Esophagus (tissue), 2 donors: ENCODE measurements around the gene CYP1A1. TPM values are rescaled to one million over a fixed set of nuclear protein-coding genes. Genes with fewer than 3 reads are reported as not detected.

Experiments used
- H3K27ac ChIP-seq, 2 donors: one replicate each; pipeline ENCODE4 v1.5.1; 2013; ENCODE audit warnings: low read depth in 2 of 2, mild to moderate bottlenecking in 2 of 2, inconsistent platforms in 1 of 2, low read length in 1 of 2, moderate library complexity in 1 of 2
- H3K27me3 ChIP-seq, 2 donors: one replicate each; pipeline ENCODE4 v1.6.1; 2013; ENCODE audit warnings: low read length in 2 of 2, control low read depth in 1 of 2, mild to moderate bottlenecking in 1 of 2; ENCODE audit not compliant: insufficient read depth in 2 of 2, control insufficient read depth in 1 of 2
- H3K36me3 ChIP-seq, 2 donors: one replicate each; pipeline ENCODE4 v1.6.1; 2013; ENCODE audit warnings: low read length in 1 of 2; ENCODE audit not compliant: control insufficient read depth in 2 of 2, insufficient read depth in 2 of 2
- H3K4me1 ChIP-seq, 2 donors: one replicate each; pipeline ENCODE4 v1.6.1; 2013; ENCODE audit warnings: low read length in 1 of 2; ENCODE audit not compliant: control insufficient read depth in 2 of 2, insufficient read depth in 2 of 2
- H3K4me3 ChIP-seq, 2 donors: one replicate each; pipeline ENCODE4 v1.5.1; 2013; ENCODE audit warnings: low read length in 2 of 2, mild to moderate bottlenecking in 2 of 2, low read depth in 1 of 2, moderate library complexity in 1 of 2
- H3K9me3 ChIP-seq, 2 donors: one replicate each; pipeline ENCODE4 v1.6.1; 2013; ENCODE audit warnings: mild to moderate bottlenecking in 2 of 2, low read depth in 1 of 2, low read length in 1 of 2, moderate library complexity in 1 of 2; ENCODE audit not compliant: control insufficient read depth in 2 of 2, insufficient read depth in 1 of 2
- WGBS, 2 donors: extraction: QIAGEN DNeasy Blood & Tissue Kit; methylation state at CpG; one replicate each; pipeline ENCODE4 v1.1.7; 2013; 5-methylcytosine and 5-hydroxymethylcytosine counted together
- polyA plus RNA-seq, 2 donors: library from polyadenylated mRNA; stranded (reverse); fragments of 200-250 nt; gene quantifications; one replicate each; pipeline ENCODE4 v1.2.3, GENCODE V29; 2013
- donor health status: healthy with polysubstance abuse.
- donor health status: Bipolar disorder and iron deficiency.

Gene CYP1A1, protein sequence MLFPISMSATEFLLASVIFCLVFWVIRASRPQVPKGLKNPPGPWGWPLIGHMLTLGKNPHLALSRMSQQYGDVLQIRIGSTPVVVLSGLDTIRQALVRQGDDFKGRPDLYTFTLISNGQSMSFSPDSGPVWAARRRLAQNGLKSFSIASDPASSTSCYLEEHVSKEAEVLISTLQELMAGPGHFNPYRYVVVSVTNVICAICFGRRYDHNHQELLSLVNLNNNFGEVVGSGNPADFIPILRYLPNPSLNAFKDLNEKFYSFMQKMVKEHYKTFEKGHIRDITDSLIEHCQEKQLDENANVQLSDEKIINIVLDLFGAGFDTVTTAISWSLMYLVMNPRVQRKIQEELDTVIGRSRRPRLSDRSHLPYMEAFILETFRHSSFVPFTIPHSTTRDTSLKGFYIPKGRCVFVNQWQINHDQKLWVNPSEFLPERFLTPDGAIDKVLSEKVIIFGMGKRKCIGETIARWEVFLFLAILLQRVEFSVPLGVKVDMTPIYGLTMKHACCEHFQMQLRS
- polyA plus RNA-seq, result 1 to 10 TPM in 1 of 2 donors, under 1 TPM in 1; 0.08 to 1.9 TPM

- H3K27me3 ChIP-seq, result no peaks in the 10 kb centered on the region
- peaks cover 2 to 9% of the 10 kb centered on the region in 2 donors for H3K4me1 ChIP-seq
- H3K9me3 ChIP-seq, result no peaks in the 10 kb centered on the region
- 1 to 2% methylated on average over 10 of the region's 10 CpGs for WGBS, 2 donors
- H3K4me3 ChIP-seq, result peak within 1 kb of the TSS; percentile 45 to 48
- no peaks in the 10 kb centered on the region for H3K36me3 ChIP-seq
- H3K27ac ChIP-seq, result peak within 1 kb of the TSS in 1 of 2 donors; percentile 62
Measured at GRCh38 chr15:74725225-74725774, at the start of gene CYP1A1. CYP1A1 (minus strand) TSS chr15:74725528; CDS start chr15:74723097, 2,431 bp downstream.

GRCh38 chr15:74773731-74774252, 48.5 kb upstream of the CYP1A1 start:
- 48 to 50% methylated on average over 5 of the region's 5 CpGs for WGBS, 2 donors
- H3K4me3 ChIP-seq, result no peak overlapping the region
- H3K27ac ChIP-seq, result peak overlapping the region; percentile 88 to 97
- no peaks in the 10 kb centered on the region for H3K27me3 ChIP-seq
- peaks cover 0 to 19% of the 10 kb centered on the region in 2 donors for H3K4me1 ChIP-seq
- no peaks in the 10 kb centered on the region for H3K36me3 ChIP-seq
- no peaks in the 10 kb centered on the region for H3K9me3 ChIP-seq

DNA sequence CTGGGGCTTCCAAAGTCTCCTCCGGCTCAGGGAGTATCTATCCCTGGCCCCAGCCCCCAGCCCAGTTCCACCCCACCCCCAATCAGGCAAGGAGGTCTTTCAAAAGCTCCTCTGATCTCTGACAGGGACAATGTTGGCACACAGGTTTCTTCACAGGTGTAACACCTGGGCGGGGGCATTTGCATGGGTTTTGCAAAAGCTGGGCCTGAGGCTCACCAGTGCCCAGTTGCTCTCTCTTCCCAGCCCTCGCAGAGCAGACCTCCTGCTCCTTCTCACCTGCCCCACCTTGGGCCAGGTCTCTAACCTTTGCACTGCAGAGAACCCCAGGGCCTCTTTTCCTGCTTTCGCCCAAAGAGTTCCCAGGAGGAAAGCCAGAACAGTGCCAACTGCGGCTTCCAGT, 48.0 kb upstream of the CYP1A1 start:
- Histone ChIP-seq H3K9me3 (no peaks in the 10 kb centered on the region), H3K27me3 (no peaks in the 10 kb centered on the region), H3K4me3 (no peak overlapping the region), H3K36me3 (no peaks in the 10 kb centered on the region), H3K4me1 (peaks cover 0 to 19% of the 10 kb centered on the region in 2 donors), H3K27ac (peak overlapping the region; percentile 88 to 97)
- 53 to 67% methylated on average over 5 of the region's 5 CpGs for WGBS, 2 donors

GRCh38 chr15:74770211-74770903, 45.0 kb upstream of the CYP1A1 start:
- Histone ChIP-seq H3K36me3 (no peaks in the 10 kb centered on the region), H3K27ac (no peak overlapping the region), H3K4me1 (peaks cover 0 to 12% of the 10 kb centered on the region in 2 donors), H3K4me3 (no peak overlapping the region), H3K9me3 (no peaks in the 10 kb centered on the region), H3K27me3 (no peaks in the 10 kb centered on the region)
- 63 to 68% methylated on average over 4 of the region's 4 CpGs for WGBS, 2 donors

DNA sequence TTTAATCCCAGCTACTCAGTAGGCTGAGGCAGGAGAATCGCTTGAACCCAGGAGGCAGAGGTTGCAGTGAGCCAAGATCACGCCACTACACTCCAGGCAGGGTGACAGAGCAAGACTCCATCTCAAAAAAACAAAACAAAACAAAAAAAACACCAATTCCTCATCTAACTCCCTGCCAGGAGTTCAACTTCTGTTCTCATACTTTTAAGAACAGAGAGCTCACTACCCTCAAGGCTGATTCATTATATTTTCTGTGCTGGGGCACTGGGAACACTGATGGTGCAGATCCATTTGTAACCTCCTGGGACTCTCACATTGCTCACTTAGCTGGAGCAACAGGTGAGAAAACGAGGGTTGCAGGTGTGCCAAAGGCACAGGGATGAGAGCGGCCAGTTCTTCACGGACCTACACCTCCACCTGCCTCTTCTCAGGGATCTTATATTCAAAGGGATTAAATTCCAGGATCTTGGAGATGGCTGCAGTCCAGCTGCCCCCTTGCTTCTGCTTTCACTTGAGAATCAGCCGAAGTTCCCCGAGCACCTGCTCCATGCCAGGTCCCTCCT, 44.2 kb upstream of the CYP1A1 start:
- Histone ChIP-seq H3K4me3 (no peak overlapping the region), H3K36me3 (no peaks in the 10 kb centered on the region), H3K4me1 (peaks cover 0 to 12% of the 10 kb centered on the region in 2 donors), H3K27me3 (no peaks in the 10 kb centered on the region), H3K27ac (no peak overlapping the region), H3K9me3 (no peaks in the 10 kb centered on the region)
- 62 to 66% methylated on average over 7 of the region's 7 CpGs for WGBS, 2 donors

DNA sequence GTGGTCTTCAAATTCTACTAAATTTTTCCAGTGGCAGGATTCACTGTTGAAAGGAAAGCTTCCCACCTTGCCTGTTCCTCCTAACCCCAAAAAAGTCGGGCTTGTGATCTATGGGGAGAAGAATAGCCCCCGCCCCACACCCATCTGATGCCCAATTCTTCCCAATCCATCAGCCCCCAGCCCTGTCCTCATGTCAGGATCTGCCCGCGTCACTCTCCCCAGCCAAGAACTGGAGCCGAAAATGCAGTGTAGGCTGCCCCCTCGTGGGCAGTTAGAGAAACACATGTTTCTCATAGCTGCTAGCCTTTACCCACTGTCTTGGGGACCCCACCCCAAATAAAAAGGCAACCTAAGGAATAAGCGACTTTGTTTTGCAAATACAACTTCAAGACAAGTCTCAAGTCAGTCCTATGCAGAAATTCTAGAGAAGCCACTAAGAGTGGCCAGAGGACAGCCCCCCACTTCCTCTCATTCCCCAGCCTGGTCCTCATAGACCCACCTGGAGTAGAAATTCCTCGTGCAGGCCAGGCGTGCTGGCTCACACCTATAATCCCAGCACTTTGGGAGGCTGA, 43.5 kb upstream of the CYP1A1 start:
- H3K9me3 ChIP-seq, result no peaks in the 10 kb centered on the region
- no peaks in the 10 kb centered on the region for H3K27me3 ChIP-seq

GRCh38 chr15:74768099-74768770, 42.9 kb upstream of the CYP1A1 start:
- no peaks in the 10 kb centered on the region for H3K9me3 ChIP-seq
- peaks cover 0 to 17% of the 10 kb centered on the region in 2 donors for H3K4me1 ChIP-seq
- 33% methylated on average over 15 of the region's 15 CpGs for WGBS, 2 donors

More for the DNA sequence above, 43.5 kb upstream of the CYP1A1 start:
- H3K27ac ChIP-seq, result no peak overlapping the region
- WGBS, 2 donors, result 2% methylated on average over 9 of the region's 9 CpGs
- no peak overlapping the region for H3K4me3 ChIP-seq
- no peaks in the 10 kb centered on the region for H3K36me3 ChIP-seq
- peaks cover 0 to 12% of the 10 kb centered on the region in 2 donors for H3K4me1 ChIP-seq

DNA sequence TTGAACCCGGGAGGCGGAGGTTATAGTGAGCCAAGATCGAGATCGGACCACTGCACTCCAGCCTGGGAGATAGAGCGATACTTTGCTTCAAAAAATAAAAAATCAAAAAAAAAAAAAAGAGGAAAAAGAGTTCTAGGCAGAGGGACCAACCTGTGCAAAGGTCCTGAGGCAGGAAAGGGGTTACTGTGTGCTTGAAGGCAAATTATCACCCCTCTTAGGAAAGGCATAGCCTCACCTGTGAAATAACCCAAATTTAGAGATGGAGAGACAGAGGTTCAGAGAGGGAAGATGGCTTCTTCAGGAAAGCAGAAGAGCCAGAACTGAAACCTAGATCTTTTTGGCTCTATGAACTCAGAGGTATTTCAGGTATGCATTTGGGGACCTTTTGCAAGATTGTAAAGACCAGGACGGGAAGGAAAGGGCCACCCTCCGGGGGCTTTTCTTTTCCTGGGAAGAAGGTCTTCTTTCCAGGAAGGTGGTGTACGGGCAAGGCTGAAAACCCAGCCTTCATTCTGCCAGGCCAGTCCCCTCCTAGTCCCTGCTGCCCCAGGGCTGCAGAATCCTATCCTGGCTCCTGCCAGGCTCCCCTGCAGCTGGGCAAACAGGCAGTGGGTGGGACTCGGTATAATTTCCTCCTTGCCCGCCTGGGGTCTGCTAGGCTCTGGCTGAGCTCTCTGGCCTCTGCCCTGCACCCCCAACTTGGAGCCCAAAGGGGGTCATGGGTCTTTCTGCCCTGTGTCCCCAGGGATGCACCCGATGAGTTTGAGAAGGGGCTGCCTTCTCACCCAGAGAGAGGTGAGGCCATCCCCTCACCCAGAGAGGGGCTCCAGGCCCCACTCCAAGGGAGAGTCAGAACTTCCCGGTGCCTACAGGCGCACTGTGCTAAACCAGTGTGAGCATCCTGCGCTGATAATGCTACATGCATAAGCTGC, 42.1 kb upstream of the CYP1A1 start:
- H3K27ac ChIP-seq, result no peak overlapping the region
- H3K4me1 ChIP-seq, result peaks cover 0 to 13% of the 10 kb centered on the region in 2 donors
- no peaks in the 10 kb centered on the region for H3K36me3 ChIP-seq
- no peaks in the 10 kb centered on the region for H3K9me3 ChIP-seq
- peaks cover 0 to 3% of the 10 kb centered on the region in 2 donors for H3K27me3 ChIP-seq
- no peak overlapping the region for H3K4me3 ChIP-seq
- WGBS, 2 donors, result 74 to 80% methylated on average over 14 of the region's 14 CpGs

More at GRCh38 chr15:74768099-74768770, 42.9 kb upstream of the CYP1A1 start:
- Histone ChIP-seq H3K27ac (no peak overlapping the region), H3K4me3 (no peak overlapping the region), H3K36me3 (no peaks in the 10 kb centered on the region), H3K27me3 (no peaks in the 10 kb centered on the region)
